PC-9 (cell line): Measurements from ENCODE around the gene LRMDA.

Source experiments
- CTCF ChIP-seq: fragments of 200-600 bp; sonication (generic); conservative IDR thresholded peaks from 2 replicates; pipeline ENCODE4 v1.6.1; 2017; ENCODE audit warnings: mixed run types, antibody characterized with exemption, mild to moderate bottlenecking, moderate library complexity
- EZH2 ChIP-seq: fragments of 200-600 bp; sonication (generic); IDR thresholded peaks from 2 replicates; pipeline ENCODE4 v1.8.0; 2017; ENCODE audit warnings: antibody characterized with exemption, low read depth

DNA sequence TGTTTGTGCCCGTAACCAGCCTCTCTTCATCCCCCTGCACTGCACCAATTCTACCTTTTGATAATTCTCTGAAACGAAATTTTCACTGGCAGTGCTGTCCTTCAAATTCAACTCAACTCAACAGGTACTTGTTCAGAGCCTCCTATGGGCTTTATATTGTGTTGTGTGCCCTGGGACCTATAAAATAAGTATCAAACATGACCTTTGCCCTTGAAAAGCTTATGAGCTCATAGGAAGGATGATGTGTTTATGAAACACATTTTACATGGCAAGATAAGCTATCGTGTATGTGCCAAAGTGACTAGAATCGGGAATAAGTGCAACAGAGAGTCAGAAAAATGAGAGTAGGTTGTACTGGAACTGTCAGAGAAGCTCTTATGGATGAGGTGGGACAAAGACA, 923.5 kb downstream of the LRMDA start:
- TF ChIP-seq CTCF: no peak
- no peak for TF ChIP-seq EZH2
